Stomach (tissue), 9 donors: ENCODE measurements around the gene OR51L1. TPM values are rescaled to one million over a fixed set of nuclear protein-coding genes. Genes with fewer than 3 reads are reported as not detected.

Experiments used
- DNase-seq, 2 donors: peaks; one replicate each; pipeline versions ENCODE4 v3.0.0 to v3.0.0-alpha.2; 2013 to 2019
- H3K27ac ChIP-seq, 5 donors: fragments of 200-600 bp in 4 of 5; sonication (generic) in 4 of 5; one replicate each; pipeline ENCODE4 v1.5.1; 2013 to 2019; ENCODE audit warnings: mild to moderate bottlenecking in 1 of 5, moderate library complexity in 1 of 5
- H3K27me3 ChIP-seq, 3 donors: fragments of 200-600 bp; sonication (generic); one replicate each; pipeline ENCODE4 v1.5.1; 2017 to 2019; ENCODE audit warnings: mixed run types in 1 of 3
- H3K36me3 ChIP-seq, 4 donors: fragments of 200-600 bp; sonication (generic); 1 replicate in 3 of 4; 2 replicates in 1 of 4; pipeline ENCODE4 v1.5.1; 2016 to 2019
- H3K4me1 ChIP-seq, 4 donors: fragments of 200-600 bp; sonication (generic); one replicate each; pipeline ENCODE4 v1.5.1; 2016 to 2019
- H3K4me3 ChIP-seq, 4 donors: fragments of 200-600 bp; sonication (generic) in 3 of 4; one replicate each; pipeline ENCODE4 v1.5.1; 2016 to 2019; ENCODE audit warnings: mild to moderate bottlenecking in 1 of 4
- H3K9me3 ChIP-seq, 4 donors: fragments of 200-600 bp; sonication (generic); one replicate each; pipeline ENCODE4 v1.5.1; 2016 to 2019
- CTCF ChIP-seq, 7 experiments: fragments of 450-650 bp in 4 of 7; fragments of 200-600 bp in 3 of 7; sonication (generic) in 3 of 7; IDR thresholded peaks; one replicate each; pipeline ENCODE4 v1.5.1; 2016 to 2019; ENCODE audit warnings: antibody characterized with exemption in 7 of 7, control low read depth in 2 of 7, mild to moderate bottlenecking in 1 of 7
- EP300 ChIP-seq: sonication (generic); formaldehyde crosslinking; IDR thresholded peaks from one replicate; pipeline ENCODE4 v1.6.1; 2017; ENCODE audit warnings: antibody characterized with exemption
- POLR2A ChIP-seq, 4 donors: fragments of 450-650 bp; IDR thresholded peaks; one replicate each; pipeline ENCODE4 v1.6.1; 2016; ENCODE audit warnings: antibody characterized with exemption in 4 of 4, control low read depth in 2 of 4, mild to moderate bottlenecking in 1 of 4, moderate library complexity in 1 of 4
- POLR2AphosphoS5 ChIP-seq, 3 donors: sonication (generic); formaldehyde crosslinking; IDR thresholded peaks; one replicate each; pipeline ENCODE4 v1.6.1; 2016; ENCODE audit warnings: antibody characterized with exemption in 3 of 3
- WGBS, 5 donors: extraction: QIAGEN DNeasy Blood & Tissue Kit in 3 of 5; methylation state at CpG; one replicate each; pipeline versions ENCODE4 v1.1.5 to v1.1.7; 2013 to 2018; 5-methylcytosine and 5-hydroxymethylcytosine counted together
- intact Hi-C: fragments of 100-400 bp; cut with DNase I; formaldehyde crosslinking; loops from one replicate; pipeline ENCODE4 v1.15.1; 2023; ENCODE audit warnings: low total_unique reads
- polyA plus RNA-seq, 3 donors: library from polyadenylated mRNA; stranded (reverse); fragments of 200-250 nt; gene quantifications; one replicate each; pipeline ENCODE4 v1.2.3, GENCODE V29; 2013
- total RNA-seq, 5 donors: library from RNA; depleted of rRNA; stranded (reverse); fragments of >200 nt; gene quantifications; one replicate each; pipeline versions ENCODE4 v1.1.0 to v1.2.3, GENCODE V29; 2014 to 2016
- donor health status: healthy with polysubstance abuse.
- donor health status: Bipolar disorder and iron deficiency.
- donor health status: healthy.

OR51L1 gene
- total and polyA plus RNA-seq, 8 donors, result not detected

GRCh38 chr11:5011254-5011653 is 16.6 kb downstream of the OR51L1 start:
- no peaks in the 10 kb centered on the region for H3K9me3 ChIP-seq
- intact Hi-C loops, result no loop called here
- H3K27me3 ChIP-seq, result no peaks in the 10 kb centered on the region
- no peak for DNase-seq
- no peaks in the 10 kb centered on the region for H3K4me1 ChIP-seq
- H3K27ac ChIP-seq, result no peak overlapping the region
- no peaks in the 10 kb centered on the region for H3K36me3 ChIP-seq
- no peak for TF ChIP-seq POLR2A (IDR thresholded peaks at IDR 0.05)
- no peak for TF ChIP-seq CTCF (IDR thresholded peaks at IDR 0.05)
- TF ChIP-seq EP300, result no peak
- no peak for TF ChIP-seq POLR2AphosphoS5 (IDR thresholded peaks at IDR 0.05)
- WGBS, 5 donors, result 67 to 79% (median 72%) methylated on average over 8 of the region's 8 CpGs
- no peak overlapping the region for H3K4me3 ChIP-seq

- H3K36me3 ChIP-seq, result no peaks in the 10 kb centered on the region
- H3K27ac ChIP-seq, result no peak overlapping the region
- TF ChIP-seq EP300 (no peak), POLR2AphosphoS5 (IDR thresholded peaks at IDR 0.05) (no peak), POLR2A (IDR thresholded peaks at IDR 0.05) (no peak)
- no peak overlapping the region for H3K4me3 ChIP-seq
- no peaks in the 10 kb centered on the region for H3K27me3 ChIP-seq
- 81 to 94% (median 87%) methylated on average over 1 of the region's 1 CpG for WGBS, 5 donors
- H3K9me3 ChIP-seq, result no peaks in the 10 kb centered on the region
- intact Hi-C loops, result no loop called here
- no peaks in the 10 kb centered on the region for H3K4me1 ChIP-seq
- no peak for DNase-seq
These were observed 18.4 kb downstream of the OR51L1 start for GRCh38 chr11:5013012-5013411.

- no peaks in the 10 kb centered on the region for H3K27me3 ChIP-seq
- H3K4me3 ChIP-seq, result no peak overlapping the region
- no peak overlapping the region for H3K27ac ChIP-seq
- H3K9me3 ChIP-seq, result peaks cover 5 to 22% (median 17%) of the 10 kb centered on the region in 4 donors
- no peak for DNase-seq
- no peaks in the 10 kb centered on the region for H3K4me1 ChIP-seq
- intact Hi-C loops, result no loop called here
- 89 to 96% (median 93%) methylated on average over 2 of the region's 2 CpGs for WGBS, 5 donors
- TF ChIP-seq POLR2A (IDR thresholded peaks at IDR 0.05) (no peak), POLR2AphosphoS5 (IDR thresholded peaks at IDR 0.05) (no peak), EP300 (no peak), CTCF (IDR thresholded peaks at IDR 0.05) (no peak)
- no peaks in the 10 kb centered on the region for H3K36me3 ChIP-seq
These were observed 27.3 kb downstream of the OR51L1 start for GRCh38 chr11:5021996-5022395.

GRCh38 chr11:5036669-5037068 is 42.0 kb downstream of the OR51L1 start:
- 71 to 89% (median 84%) methylated on average over 2 of the region's 2 CpGs for WGBS, 5 donors
- TF ChIP-seq CTCF (IDR thresholded peaks at IDR 0.05) (no peak), POLR2A (IDR thresholded peaks at IDR 0.05) (no peak)
- intact Hi-C loops, result no loop called here
- H3K4me1 ChIP-seq, result no peaks in the 10 kb centered on the region
- no peak overlapping the region for H3K27ac ChIP-seq
- H3K27me3 ChIP-seq, result no peaks in the 10 kb centered on the region
- no peaks in the 10 kb centered on the region for H3K9me3 ChIP-seq
- H3K4me3 ChIP-seq, result no peak overlapping the region
- H3K36me3 ChIP-seq, result no peaks in the 10 kb centered on the region
- no peak for DNase-seq

- TF ChIP-seq POLR2A (IDR thresholded peaks at IDR 0.05) (no peak), POLR2AphosphoS5 (IDR thresholded peaks at IDR 0.05) (no peak), CTCF (IDR thresholded peaks at IDR 0.05) (no peak), EP300 (no peak)
- no peak overlapping the region for H3K27ac ChIP-seq
- intact Hi-C loops, result no loop called here
- H3K27me3 ChIP-seq, result no peaks in the 10 kb centered on the region
- no peak overlapping the region for H3K4me3 ChIP-seq
- 41 to 74% (median 50%) methylated on average over 2 of the region's 2 CpGs for WGBS, 5 donors
- no peaks in the 10 kb centered on the region for H3K9me3 ChIP-seq
- no peaks in the 10 kb centered on the region for H3K4me1 ChIP-seq
- no peaks in the 10 kb centered on the region for H3K36me3 ChIP-seq
- DNase-seq, result no peak
These were observed 43.3 kb downstream of the OR51L1 start for GRCh38 chr11:5037926-5038325.
